ENCODE data around the gene PCYT2.

PCYT2 gene

GRCh38 chr17:81898029-81898866 lies 13.0 kb downstream of the PCYT2 start:
- DNase-seq, result no peak

GRCh38 chr17:81895400-81895799 lies 15.8 kb downstream of the PCYT2 start:
- no peak for DNase-seq

GRCh38 chr17:81891303-81891552 lies 20.0 kb downstream of the PCYT2 start:
- DNase-seq, result no peak

- no peak for DNase-seq
These were observed 20.5 kb downstream of the PCYT2 start for GRCh38 chr17:81890447-81891302.

GRCh38 chr17:81889602-81890001 lies 21.6 kb downstream of the PCYT2 start:
- DNase-seq, result no peak

GRCh38 chr17:81888988-81889595 lies 22.1 kb downstream of the PCYT2 start:
- no peak for DNase-seq

- no peak for DNase-seq
These were observed 22.9 kb downstream of the PCYT2 start for GRCh38 chr17:81888105-81888987.

GRCh38 chr17:81885869-81886548 lies 25.2 kb downstream of the PCYT2 start:
- no peak for DNase-seq

GRCh38 chr17:81885454-81885853 lies 25.7 kb downstream of the PCYT2 start:
- no peak for DNase-seq

GRCh38 chr17:81884968-81885367 lies 26.2 kb downstream of the PCYT2 start:
- DNase-seq, result no peak

- DNase-seq, result no peak
These were observed 26.7 kb downstream of the PCYT2 start for GRCh38 chr17:81884520-81884919.

- DNase-seq, result no peak
These were observed 32.1 kb downstream of the PCYT2 start for GRCh38 chr17:81879121-81879520.

- no peak for DNase-seq
These were observed 32.9 kb downstream of the PCYT2 start for GRCh38 chr17:81878294-81878693.

- no peak for DNase-seq
These were observed 33.6 kb downstream of the PCYT2 start for GRCh38 chr17:81877569-81877968.

- DNase-seq, result peak; percentile 93
These were observed 39.6 kb downstream of the PCYT2 start for GRCh38 chr17:81871387-81872230.

- DNase-seq, result no peak
These were observed 40.2 kb downstream of the PCYT2 start, which contains the start of gene ARHGDIA for GRCh38 chr17:81870981-81871386. TSS of gene ARHGDIA (minus strand) at chr17:81871337. CDS start at chr17:81869930, 1,407 bp downstream.

GRCh38 chr17:81870131-81870980 lies 40.8 kb downstream of the PCYT2 start:
- DNase-seq, result peak; percentile 36

GRCh38 chr17:81869221-81870130 lies 41.7 kb downstream of the PCYT2 start:
- DNase-seq, result no peak

- no peak for DNase-seq
These were observed 42.5 kb downstream of the PCYT2 start for GRCh38 chr17:81868674-81869220.
